Activated T-cell treated with anti-CD3 and anti-CD28 coated beads for 1 hour (primary cell): ENCODE results near the gene CLCN1.
A peak's percentile ranks its signal among the peaks of the same experiment; 100 is the strongest.
"Not testable (repeated sequence)": the region's sequence is repeated elsewhere in the genome, so short reads cannot be mapped to it uniquely, and the experiment has no call there.

Source experiments
- DNase-seq: peaks from one replicate; pipeline ENCODE4 v3.0.0-alpha.2; 2020; ENCODE audit warnings: low read depth

CLCN1 gene

GRCh38 chr7:143315776-143316175 lies at the start of gene CLCN1:
Gene CLCN1, plus strand, starts transcription at chr7:143316111. Its CDS starts 102 bp downstream, at chr7:143316213.
- no peak for DNase-seq

GRCh38 chr7:143269251-143269650 lies 46.7 kb upstream of the CLCN1 start:
- no peak for DNase-seq

- DNase-seq, result no peak
These were observed 44.7 kb upstream of the CLCN1 start for GRCh38 chr7:143271240-143271639.

- DNase-seq, result no peak
These were observed 43.0 kb upstream of the CLCN1 start for GRCh38 chr7:143272871-143273270.

GRCh38 chr7:143279186-143280098 lies 36.5 kb upstream of the CLCN1 start:
- DNase-seq, result no peak

GRCh38 chr7:143280160-143280559 lies 35.8 kb upstream of the CLCN1 start:
- no peak for DNase-seq

- DNase-seq, result no peak
These were observed 35.3 kb upstream of the CLCN1 start for GRCh38 chr7:143280566-143280965.

GRCh38 chr7:143281529-143281928 lies 34.4 kb upstream of the CLCN1 start:
- no peak for DNase-seq

GRCh38 chr7:143282124-143282523 lies 33.8 kb upstream of the CLCN1 start:
- DNase-seq, result no peak

- DNase-seq, result no peak
These were observed 32.5 kb upstream of the CLCN1 start for GRCh38 chr7:143283381-143283780.

GRCh38 chr7:143284591-143285469 lies 31.1 kb upstream of the CLCN1 start, which contains the start of gene TMEM139:
Gene TMEM139, plus strand, starts transcription at chr7:143284958. Its CDS starts 1,000 bp downstream, at chr7:143285958.
- DNase-seq, result no peak

- DNase-seq, result no peak
These were observed 30.5 kb upstream of the CLCN1 start for GRCh38 chr7:143285470-143285778.

GRCh38 chr7:143285806-143286521 lies 29.9 kb upstream of the CLCN1 start:
- no peak for DNase-seq

- no peak for DNase-seq
These were observed 29.4 kb upstream of the CLCN1 start for GRCh38 chr7:143286522-143286890.

- DNase-seq, result no peak
These were observed 28.5 kb upstream of the CLCN1 start for GRCh38 chr7:143287339-143287934.

- DNase-seq, result peak; percentile 99
These were observed 27.7 kb upstream of the CLCN1 start, which contains the start of gene CASP2 for GRCh38 chr7:143287935-143288826. Gene CASP2, plus strand, starts transcription at chr7:143288351. Its CDS starts 105 bp downstream, at chr7:143288456.

GRCh38 chr7:143288836-143289235 lies 27.1 kb upstream of the CLCN1 start:
- no peak for DNase-seq

GRCh38 chr7:143289421-143289820 lies 26.5 kb upstream of the CLCN1 start:
- no peak for DNase-seq

GRCh38 chr7:143289888-143290287 lies 26.0 kb upstream of the CLCN1 start:
- not testable (repeated sequence) for DNase-seq

GRCh38 chr7:143290293-143290692 lies 25.6 kb upstream of the CLCN1 start:
- DNase-seq, result no peak

- no peak for DNase-seq
These were observed 23.0 kb upstream of the CLCN1 start for GRCh38 chr7:143292876-143293275.
